Fibroblast of the conjunctiva (primary cell): ENCODE measurements around the gene RORC.

Experiments
- DNase-seq: peaks from one replicate; pipeline ENCODE4 v3.0.0-alpha.2; 2010; ENCODE audit warnings: low read depth

The RORC gene

DNA sequence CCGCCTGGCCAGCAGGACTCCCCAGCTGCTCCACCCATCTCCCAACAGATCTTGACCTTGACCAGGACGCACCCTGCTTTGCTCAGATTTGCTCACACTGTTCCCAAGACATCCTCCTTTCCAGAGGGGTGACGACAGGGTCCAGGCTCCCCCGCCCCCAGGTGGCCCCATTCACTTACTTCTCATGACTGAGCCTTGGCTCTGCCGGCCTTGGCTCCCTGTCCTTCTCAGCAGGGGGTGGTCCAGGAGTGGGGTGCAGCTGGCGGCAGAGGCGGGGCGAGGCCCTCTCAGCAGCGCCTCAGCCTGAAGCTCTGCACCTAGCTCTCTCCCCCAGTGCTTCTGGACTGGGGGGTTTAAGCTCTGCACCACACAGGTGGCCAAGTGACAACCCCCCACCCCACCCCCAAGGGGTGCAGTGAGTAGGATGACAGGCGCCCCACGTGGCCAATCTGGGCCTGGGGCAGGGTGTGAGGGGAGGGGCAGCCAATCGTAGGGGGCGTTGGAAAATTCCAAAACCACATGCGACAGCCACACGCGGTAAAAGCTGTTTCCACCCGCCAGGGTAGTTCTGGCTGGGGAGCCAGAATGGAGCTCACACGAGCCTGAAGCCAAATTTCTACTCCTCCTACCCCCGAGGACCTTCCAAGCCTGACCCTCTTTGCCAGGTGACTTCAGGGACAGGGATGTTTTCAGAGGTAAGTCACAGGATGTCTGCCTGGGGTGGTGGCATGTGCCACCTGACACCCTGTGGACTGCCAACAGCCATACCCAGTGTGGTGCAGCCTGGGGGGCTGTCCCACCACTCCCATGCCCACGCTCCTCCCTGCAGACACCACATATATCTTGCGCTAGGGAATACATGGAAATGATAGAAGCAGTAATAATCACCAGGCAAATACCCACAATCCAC lies 5.6 kb downstream of the RORC start:
- no peak for DNase-seq

- no peak for DNase-seq
Measured at GRCh38 chr1:151825204-151825603, 6.4 kb downstream of the RORC start.

GRCh38 chr1:151823175-151823574 lies 8.4 kb downstream of the RORC start:
- DNase-seq: no peak

GRCh38 chr1:151822404-151822803 lies 9.2 kb downstream of the RORC start:
- no peak for DNase-seq

GRCh38 chr1:151820940-151821339 lies 10.7 kb downstream of the RORC start:
- DNase-seq: no peak

DNA sequence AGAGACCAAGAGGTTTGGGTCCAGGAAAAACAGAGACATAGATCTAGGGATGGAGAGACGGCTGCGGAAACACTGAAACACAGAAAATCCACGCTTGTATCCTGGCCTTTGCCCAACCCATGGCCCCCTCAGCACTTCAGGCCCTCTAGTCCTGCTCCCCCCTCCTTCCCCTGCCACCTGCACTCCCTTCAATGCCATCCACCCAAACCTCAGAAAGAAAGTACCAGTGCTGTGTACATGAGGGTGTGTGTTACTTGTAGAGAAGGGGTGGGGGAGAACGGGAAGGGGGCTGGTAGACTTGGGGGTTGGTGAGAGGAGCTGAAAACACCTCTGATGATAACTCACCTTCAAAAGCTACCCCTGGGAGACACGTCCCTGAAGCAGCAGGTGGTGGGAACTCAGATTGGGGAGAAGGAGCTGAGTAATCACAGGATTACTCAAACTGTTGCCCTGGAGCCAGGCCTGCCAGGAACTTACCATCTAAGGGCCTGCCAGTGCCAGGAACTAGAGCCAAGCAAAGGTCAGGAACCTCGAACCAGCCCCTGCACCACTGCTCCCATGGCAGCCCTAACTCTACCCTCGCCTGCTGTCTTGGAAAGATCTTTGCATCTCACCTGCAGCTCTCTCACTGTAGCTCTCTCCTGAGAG lies 11.5 kb downstream of the RORC start:
- DNase-seq: no peak

GRCh38 chr1:151819227-151819835 lies 12.3 kb downstream of the RORC start:
- DNase-seq: no peak

DNA sequence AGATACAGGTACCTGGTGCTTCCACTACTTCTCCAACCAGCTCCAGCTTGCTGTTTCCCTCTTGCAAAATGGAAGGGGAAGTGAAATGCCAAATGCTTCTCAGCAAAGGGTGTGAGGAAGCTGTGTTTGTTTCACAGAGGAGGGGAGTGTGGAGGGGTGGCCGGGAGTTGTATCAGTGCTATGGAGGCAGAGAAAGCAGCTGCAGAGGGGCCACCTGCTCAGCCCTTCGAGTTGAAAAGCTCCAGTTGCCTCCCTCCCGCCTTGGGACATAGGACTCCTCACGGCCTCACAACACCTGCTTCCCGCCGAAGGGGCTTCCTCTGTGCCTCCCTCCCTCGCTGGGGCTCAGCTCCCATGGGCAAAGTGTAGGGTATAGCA lies 14.3 kb downstream of the RORC start:
- DNase-seq: no peak

DNA sequence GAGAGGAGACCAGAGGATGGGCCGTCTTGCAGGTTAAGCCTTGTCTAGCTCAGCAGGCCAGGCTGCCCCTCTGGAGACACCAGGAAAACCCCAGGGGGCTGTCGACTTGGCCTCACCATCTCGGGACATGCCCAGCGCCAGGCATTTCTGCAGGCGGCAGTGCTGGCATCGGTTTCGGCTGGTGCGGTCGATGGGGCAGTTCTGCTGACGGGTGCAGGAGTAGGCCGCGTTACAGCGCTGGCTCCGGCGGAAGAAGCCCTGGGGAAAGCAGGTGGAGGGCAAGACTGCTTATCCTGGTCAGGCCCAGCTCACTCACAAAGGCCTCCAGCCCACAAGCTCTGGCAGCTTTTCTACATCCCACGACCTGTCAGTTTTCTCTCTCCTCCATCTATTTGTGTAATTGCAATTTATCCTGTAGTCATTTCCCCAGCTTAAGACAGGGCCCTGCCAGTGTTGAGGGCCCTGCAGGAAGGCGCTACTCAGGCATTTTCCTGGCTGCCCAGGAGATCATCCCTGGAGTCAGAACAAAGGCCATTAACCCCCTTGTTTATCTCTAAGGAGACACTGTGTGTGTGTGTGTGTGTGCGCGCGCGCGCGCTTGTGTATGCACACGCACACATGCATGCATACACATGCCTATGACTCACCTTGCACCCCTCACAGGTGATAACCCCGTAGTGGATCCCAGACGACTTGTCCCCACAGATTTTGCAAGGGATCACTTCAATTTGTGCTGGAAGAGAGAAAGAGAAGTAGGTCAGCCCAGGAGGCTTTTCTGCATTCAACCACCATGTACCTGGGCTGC lies 14.9 kb downstream of the RORC start:
- DNase-seq: no peak

DNA sequence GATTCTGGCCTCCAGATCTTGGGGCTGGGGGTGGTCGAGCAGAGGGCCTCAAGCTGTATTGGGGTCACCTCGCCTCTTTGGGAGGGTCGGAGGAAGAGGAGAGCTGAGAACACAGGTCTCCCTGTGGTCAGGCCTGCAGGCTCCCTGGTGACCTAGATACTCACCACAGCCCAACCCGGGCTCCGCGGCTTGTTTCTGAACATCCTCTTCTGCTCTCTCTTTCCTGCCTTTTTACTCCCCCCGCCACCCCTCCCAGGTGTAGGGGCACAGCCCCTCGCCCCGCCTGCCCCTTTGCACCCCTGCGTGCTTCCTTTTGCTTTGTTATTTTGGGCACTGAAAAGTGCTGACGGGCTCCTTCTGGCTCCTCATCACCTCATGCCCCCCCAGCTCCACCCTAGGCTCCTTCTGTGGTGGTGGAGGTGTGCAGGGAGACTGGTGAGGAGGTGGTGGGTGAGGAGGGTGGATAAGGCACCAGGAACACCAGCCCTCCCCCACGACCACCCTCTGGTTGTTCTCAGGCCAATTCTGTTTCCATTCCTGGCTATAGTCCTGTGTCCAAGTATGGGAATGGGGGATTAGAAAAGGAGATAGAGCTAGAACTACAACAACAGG lies 15.8 kb downstream of the RORC start:
- DNase-seq: no peak

- no peak for DNase-seq
Measured at GRCh38 chr1:151814971-151815545, 16.5 kb downstream of the RORC start.

DNA sequence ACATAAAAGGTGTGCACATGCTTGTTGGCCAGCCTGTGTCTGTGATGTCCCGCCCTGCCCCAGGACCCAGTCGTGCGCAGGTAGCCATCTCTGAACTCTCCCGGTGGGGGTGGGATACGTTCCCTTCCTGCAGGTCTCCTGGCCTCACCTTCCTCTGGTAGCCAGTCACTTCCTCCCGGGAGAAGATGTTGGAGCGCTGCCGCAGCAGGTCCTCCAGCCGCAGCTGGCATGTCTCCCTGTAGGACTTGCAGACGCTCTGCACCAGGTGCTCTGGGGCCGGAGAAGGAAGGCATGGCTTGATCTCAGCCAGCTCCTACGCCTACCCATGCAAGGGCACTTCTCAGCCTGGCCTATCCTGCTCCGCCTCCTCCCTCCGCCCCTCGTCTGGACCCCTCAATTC lies 17.2 kb downstream of the RORC start:
- no peak for DNase-seq

GRCh38 chr1:151813271-151813977 lies 18.2 kb downstream of the RORC start:
- no peak for DNase-seq

DNA sequence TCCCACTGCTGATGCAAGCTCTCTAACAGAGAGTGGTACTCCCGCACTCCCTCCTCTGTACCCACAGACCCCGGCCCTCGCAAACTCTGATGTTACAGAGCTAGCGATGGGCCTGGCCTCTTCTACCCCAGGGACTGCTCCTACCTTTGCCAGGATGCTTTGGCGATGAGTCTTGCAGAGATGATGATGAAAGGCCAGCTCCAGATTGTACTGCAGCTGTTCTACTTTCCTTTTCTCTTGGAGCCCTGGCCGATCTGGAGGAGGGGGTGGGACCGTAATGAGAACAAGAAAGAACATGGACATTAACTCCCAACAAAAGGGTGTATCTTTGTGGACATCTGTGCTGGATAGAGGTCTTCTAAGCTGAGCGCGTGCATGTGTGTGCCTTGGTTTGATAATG lies 20.4 kb downstream of the RORC start:
- peak; percentile 20 for DNase-seq

DNA sequence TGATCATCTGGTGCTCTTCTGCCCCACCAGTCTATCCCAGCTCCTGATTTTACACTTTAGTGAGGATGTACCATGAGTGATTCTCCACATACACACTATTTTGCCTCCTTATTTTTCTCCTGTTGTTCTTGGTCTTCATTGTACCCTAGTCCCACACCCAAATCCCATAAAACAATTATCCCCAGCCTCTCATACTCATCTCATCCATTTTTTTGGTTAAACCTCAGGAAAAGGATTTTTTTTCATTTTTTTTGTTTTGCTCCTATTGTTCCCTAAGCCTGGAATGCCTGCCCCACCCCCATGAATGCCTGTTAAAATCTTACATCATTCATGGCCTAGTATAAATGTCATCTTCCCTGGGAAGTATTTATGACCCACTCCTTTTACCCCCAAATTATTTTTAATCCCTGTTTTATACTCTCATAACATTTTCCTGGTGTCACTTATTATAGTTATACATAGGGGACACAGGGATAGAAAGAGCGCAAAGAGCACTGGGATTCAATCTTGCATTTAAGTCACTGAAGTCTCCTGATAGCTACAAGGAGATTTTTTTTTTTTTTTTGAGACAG lies 21.5 kb downstream of the RORC start:
- DNase-seq: no peak

DNA sequence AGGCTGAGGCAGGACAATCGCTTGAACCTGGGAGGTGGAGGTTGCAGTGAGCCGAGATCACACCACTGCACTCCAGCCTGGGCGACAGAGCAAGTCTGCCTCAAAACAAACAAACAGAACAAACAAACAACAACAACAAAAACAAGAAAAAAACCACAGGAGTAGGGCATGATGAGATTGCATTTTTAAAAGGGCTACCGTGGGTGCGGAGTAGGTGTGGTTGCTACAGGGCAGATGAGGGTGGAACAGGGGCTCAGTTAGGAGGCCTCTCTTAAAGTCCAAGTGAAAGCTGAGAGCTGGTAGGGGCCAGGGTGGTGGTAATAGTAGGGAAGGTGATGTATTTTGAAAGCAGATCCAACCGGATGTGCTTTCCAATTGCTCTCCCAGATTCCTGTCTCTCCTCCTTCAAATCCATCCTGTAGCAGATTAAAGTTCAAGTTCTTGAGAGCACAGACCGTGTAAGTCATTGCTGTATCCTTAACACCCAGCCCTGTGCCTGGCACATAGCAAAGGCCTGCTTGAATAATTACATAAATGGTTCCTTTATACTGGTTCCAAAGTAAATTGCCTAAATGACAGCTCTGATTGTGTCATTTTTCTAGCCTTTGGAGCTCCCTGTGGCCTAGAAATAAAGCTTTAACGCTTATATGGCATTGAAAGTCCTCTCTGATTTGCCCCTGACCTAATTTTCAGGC lies 22.2 kb downstream of the RORC start:
- no peak for DNase-seq

DNA sequence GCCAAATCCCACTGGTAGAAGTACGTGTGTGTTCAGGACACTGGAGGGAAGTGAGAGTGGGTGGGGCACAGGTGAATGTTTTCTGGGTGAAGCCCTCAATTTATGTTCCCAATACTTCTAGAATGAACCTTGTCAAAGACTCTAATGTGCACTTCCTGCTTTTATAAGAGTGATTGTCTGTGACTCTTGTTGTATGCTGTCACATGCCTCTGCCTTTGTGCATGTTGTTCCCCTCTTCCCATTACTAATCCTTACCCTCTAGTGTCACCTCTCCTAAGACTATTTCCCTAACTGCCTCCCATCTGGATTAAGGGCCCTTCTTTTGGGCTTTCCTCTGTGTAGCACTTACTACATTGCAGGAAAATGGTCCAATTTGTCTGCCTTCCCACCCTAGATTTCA lies 23.8 kb downstream of the RORC start:
- no peak for DNase-seq

- DNase-seq: no peak
Measured at GRCh38 chr1:151807131-151807530, 24.5 kb downstream of the RORC start.

DNA sequence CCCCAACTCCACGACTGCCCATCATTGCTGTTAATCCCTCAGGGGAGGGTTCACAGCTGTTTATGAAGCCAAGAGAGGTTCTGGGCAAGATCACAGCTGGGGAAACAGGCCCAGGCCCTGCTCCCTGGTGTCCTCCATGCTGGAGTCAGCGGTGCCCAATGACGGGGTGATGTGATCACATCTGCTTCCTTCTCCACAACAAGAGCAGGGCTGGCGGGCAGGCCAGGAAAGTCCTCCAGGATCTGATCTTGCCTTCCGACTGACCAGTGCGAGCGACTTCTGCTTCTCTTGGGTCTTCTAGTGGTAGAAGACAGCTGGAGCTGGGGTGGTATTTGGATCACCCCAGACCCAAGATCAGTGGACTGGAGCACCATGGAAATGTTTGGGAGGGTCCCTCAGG lies 25.4 kb downstream of the RORC start:
- no peak for DNase-seq
